Osteocyte (in vitro differentiated cells): ENCODE data around the gene VEZT. TPM values are rescaled to one million over a fixed set of nuclear protein-coding genes. Genes with fewer than 3 reads are reported as not detected.

Experiments used
- DNase-seq: peaks from one replicate; pipeline ENCODE4 v3.0.0; 2021; ENCODE audit warnings: mixed read lengths; ENCODE audit not compliant: unreplicated experiment; ENCODE audit errors: extremely low spot score
- H3K27ac Mint-ChIP-seq: one replicate; pipeline ENCODE4 v1.8.0; 2021; ENCODE audit warnings: mild to moderate bottlenecking, mixed read lengths; ENCODE audit not compliant: unreplicated experiment
- H3K27me3 Mint-ChIP-seq: one replicate; pipeline ENCODE4 v1.8.0; 2021; ENCODE audit warnings: mixed read lengths; ENCODE audit not compliant: unreplicated experiment
- H3K36me3 Mint-ChIP-seq: one replicate; pipeline ENCODE4 v1.8.0; 2021; ENCODE audit warnings: mixed read lengths; ENCODE audit not compliant: unreplicated experiment
- H3K4me1 Mint-ChIP-seq: one replicate; pipeline ENCODE4 v1.8.0; 2021; ENCODE audit warnings: mixed read lengths; ENCODE audit not compliant: unreplicated experiment
- H3K4me3 Mint-ChIP-seq: one replicate; pipeline ENCODE4 v1.8.0; 2021; ENCODE audit warnings: mild to moderate bottlenecking, moderate library complexity, mixed read lengths; ENCODE audit not compliant: unreplicated experiment
- H3K9me3 Mint-ChIP-seq: one replicate; pipeline ENCODE4 v1.8.0; 2021; ENCODE audit warnings: mixed read lengths; ENCODE audit not compliant: unreplicated experiment
- CTCF ChIP-seq: fragments of 200-600 bp; sonication (generic); IDR thresholded peaks from 2 replicates; pipeline ENCODE4 v1.5.0; 2021; ENCODE audit warnings: antibody characterized with exemption, mild to moderate bottlenecking, moderate library complexity
- total RNA-seq: library from RNA; stranded (reverse); gene quantifications from 2 replicates; pipeline ENCODE4 v1.2.1, GENCODE V29; 2021

Gene VEZT
- total RNA-seq, 1 donor from 2014 or later = 65.7 TPM

- H3K4me1 Mint-ChIP-seq = peaks cover 65% of the 10 kb centered on the region
- peaks cover 5% of the 10 kb centered on the region for H3K36me3 Mint-ChIP-seq
- peak overlapping the region; percentile 92 for H3K4me3 Mint-ChIP-seq
- no peaks in the 10 kb centered on the region for H3K27me3 Mint-ChIP-seq
- no peak for TF ChIP-seq CTCF
- no peak for DNase-seq
- peak overlapping the region; percentile 96 for H3K27ac Mint-ChIP-seq
- H3K9me3 Mint-ChIP-seq = no peaks in the 10 kb centered on the region
Measured at GRCh38 chr12:95215949-95216348, 1.7 kb upstream of the VEZT start.

GRCh38 chr12:95216711-95217376 lies 763 bp upstream of the VEZT start:
- no peaks in the 10 kb centered on the region for H3K27me3 Mint-ChIP-seq
- TF ChIP-seq CTCF = no peak
- peak overlapping the region; percentile 92 for H3K4me3 Mint-ChIP-seq
- peak overlapping the region; percentile 96 for H3K27ac Mint-ChIP-seq
- peaks cover 67% of the 10 kb centered on the region for H3K4me1 Mint-ChIP-seq
- H3K36me3 Mint-ChIP-seq = peaks cover 5% of the 10 kb centered on the region
- DNase-seq = no peak
- no peaks in the 10 kb centered on the region for H3K9me3 Mint-ChIP-seq

- H3K27me3 Mint-ChIP-seq = no peaks in the 10 kb centered on the region
- TF ChIP-seq CTCF = no peak
- peaks cover 3% of the 10 kb centered on the region for H3K36me3 Mint-ChIP-seq
- DNase-seq = no peak
- H3K4me3 Mint-ChIP-seq = peak overlapping the region; percentile 97
- peaks cover 59% of the 10 kb centered on the region for H3K4me1 Mint-ChIP-seq
- peak overlapping the region; percentile 99 for H3K27ac Mint-ChIP-seq
- no peaks in the 10 kb centered on the region for H3K9me3 Mint-ChIP-seq
Measured at GRCh38 chr12:95218150-95219133, 835 bp downstream of the VEZT start.

- peaks cover 55% of the 10 kb centered on the region for H3K4me1 Mint-ChIP-seq
- no peak for TF ChIP-seq CTCF
- no peaks in the 10 kb centered on the region for H3K9me3 Mint-ChIP-seq
- no peak for DNase-seq
- H3K27me3 Mint-ChIP-seq = no peaks in the 10 kb centered on the region
- H3K27ac Mint-ChIP-seq = peak overlapping the region; percentile 55
- peak overlapping the region; percentile 97 for H3K4me3 Mint-ChIP-seq
- H3K36me3 Mint-ChIP-seq = peaks cover 11% of the 10 kb centered on the region
Measured at GRCh38 chr12:95220190-95220589, 2.6 kb downstream of the VEZT start.

- peak overlapping the region; percentile 28 for H3K4me3 Mint-ChIP-seq
- DNase-seq = no peak
- no peaks in the 10 kb centered on the region for H3K27me3 Mint-ChIP-seq
- H3K36me3 Mint-ChIP-seq = peaks cover 15% of the 10 kb centered on the region
- peak overlapping the region; percentile 55 for H3K27ac Mint-ChIP-seq
- H3K4me1 Mint-ChIP-seq = peaks cover 50% of the 10 kb centered on the region
- no peak for TF ChIP-seq CTCF
- no peaks in the 10 kb centered on the region for H3K9me3 Mint-ChIP-seq
Measured at GRCh38 chr12:95220726-95221125, 3.1 kb downstream of the VEZT start.
